Amniotic stem cell (primary cell): ENCODE measurements around the gene PIK3R4.

Experiments
- DNase-seq: peaks from one replicate; lab custom pipeline; 2025; lab: John Stamatoyannopoulos, UW

The PIK3R4 gene

DNA sequence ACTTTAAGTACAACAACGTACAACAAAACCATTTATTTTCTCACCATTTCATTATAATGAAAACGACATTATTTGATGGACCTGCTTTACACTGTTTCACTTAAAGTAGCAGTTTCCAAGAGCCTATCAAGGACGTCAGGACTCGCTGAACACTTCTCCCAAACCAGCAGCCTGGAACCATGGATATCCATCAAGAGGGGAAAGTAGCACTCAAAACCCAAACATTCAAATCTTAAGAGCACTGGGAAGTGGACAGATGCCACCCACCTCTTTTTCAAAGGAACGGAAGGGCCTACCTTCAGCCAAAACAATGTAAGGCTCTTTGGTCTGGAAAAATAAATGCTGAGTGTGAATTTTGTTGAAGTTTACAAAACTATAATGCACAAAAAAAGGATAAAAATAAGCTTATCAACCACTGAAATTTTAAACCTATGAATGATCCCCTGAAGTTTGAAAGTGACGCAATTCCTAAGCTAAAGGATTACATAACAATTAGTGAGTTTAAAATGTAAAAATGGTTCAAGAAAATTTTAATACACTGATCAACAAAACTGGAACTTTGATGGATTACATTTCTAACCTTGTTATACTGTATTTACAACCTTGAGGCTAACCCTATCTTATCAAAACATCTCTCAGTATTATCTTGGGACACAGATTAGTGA is 4.6 kb downstream of the PIK3R4 start:
- DNase-seq: no peak

DNA sequence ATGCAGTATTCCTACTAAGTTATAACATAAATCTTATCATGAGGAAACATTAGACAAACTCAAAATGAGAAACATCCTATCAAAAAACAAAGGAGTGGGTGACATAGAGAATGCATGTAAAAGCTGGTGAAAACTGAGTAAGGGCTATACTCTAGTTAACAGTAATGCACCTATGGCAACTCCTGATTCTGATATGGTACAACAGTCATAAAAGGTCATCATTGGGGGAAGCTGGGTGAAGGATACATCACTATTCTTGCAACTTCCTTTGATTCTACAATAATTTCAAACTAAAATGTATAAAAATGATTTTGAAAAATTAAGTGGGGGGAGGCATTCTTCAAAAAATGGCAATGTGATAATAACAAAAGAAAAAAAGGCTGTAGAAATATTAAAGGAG is 6.8 kb downstream of the PIK3R4 start:
- DNase-seq: no peak

DNA sequence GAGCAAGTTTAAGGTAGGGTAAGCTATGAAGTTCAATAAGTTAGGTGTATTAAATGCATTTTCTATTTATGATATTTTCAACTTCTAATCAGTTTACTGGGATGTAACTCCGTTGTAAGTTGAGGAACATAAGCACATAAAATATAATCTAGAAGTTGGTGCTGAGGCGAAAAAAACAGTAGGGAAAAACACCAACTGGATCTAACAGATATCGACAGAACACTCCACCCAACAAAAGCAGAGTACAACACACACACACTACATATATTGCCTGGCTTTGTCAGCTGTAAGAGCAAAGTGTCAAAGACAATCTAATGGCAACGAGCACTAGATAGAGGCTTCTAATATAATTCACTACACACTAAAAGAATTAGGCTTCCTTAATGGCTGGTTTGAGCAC is 8.4 kb downstream of the PIK3R4 start:
- DNase-seq: no peak

DNA sequence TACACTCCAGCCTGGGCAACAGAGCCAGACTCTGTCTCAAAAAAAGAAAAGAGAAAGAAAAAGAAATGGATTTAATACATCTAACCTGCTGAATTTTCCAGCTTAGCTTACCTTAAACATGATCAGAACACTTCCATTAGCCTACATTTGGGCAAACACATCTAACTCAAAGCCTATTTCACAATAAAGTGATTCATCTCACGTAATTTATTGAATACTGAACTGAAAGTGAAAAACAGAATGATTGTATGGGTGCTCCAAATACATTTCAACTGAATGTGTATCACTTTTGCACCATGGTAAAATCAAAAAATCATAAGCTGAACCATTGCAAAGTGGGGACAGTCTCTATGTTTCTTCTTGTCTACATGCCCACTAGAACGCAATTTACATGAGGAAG is 9.0 kb downstream of the PIK3R4 start:
- DNase-seq: no peak

DNA sequence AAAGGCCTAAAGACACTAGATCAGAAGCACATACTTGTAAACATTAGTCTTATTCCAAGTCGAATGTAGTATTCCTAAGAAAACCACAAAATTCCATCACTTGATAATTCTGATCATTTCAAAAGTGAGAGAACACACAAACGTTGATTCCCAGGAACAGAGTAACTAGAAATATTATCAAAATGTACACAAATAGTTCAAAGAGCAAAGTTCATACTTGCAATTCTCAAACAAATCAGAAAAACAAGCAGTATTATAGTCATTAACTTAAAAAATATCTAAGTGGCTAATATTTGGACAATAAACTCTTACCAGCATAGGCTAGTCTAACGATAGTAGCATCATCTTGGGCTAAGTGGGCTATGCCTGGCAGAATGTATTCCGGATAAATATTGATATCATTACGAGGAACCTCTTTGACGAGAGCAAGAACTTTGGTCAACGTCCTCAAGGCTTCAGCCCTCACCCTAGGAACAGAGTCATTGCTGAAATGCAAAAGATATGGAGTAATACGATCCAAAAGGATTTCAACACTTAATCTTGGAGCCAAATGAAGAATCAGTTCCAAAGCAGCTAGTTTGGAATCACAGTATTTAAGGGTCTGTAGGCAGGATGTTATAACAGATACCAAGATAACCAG is 13.3 kb downstream of the PIK3R4 start:
- DNase-seq: no peak

DNA sequence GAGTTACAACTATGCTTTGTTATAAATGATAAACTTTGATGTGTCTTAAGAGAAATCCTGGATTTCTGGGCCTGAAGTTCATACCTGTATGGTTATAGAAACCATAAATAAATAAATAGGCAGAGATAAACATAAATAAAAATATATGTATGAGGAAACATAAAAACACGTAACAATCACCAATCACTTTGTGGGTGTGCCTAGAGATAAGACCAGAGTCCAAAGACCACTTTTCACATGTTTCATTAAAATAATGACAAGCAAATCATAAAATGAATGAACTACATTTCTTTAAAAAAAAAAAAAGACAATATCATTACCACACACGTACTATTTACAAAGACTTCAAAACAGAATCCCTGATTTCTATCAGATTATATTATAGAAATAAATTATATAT is 14.1 kb downstream of the PIK3R4 start:
- DNase-seq: no peak

DNA sequence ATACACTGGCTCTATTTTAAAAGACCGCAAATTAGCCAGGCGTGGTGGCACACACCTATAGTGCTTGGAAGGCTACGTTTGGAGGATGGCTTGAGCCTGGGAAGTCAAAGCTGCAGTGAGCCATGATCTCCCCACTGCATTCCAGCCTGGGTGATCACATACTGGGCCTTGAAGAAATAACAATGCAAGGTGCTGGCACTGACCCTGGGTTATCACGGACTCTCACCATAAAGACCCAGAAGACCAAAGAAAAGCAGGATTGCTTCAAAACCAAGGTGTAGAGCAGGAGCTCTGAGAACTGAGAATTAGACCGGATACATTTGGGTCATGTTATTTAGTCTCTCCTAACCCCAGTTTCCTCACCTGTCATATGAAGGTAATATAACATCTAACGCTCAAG is 14.8 kb downstream of the PIK3R4 start:
- no peak for DNase-seq

DNA sequence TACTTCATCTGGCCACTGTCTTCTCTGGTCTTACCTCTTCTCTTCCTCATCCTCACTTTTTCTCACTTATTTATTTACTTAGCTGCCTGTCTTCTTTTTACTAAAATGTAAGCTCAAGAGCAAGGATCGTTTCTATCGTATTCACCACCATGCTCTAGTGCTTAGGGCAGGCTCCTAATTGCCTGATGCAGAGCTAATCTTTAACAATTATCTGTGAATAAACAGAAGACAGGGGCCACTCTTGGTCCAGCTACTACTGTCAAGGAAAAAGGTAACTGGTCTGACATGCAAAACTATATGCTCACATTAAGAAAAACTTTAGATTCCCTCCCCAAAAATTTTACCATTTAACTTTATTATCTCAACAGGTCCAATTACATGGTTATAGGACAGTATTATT is 17.5 kb downstream of the PIK3R4 start:
- no peak for DNase-seq

DNA sequence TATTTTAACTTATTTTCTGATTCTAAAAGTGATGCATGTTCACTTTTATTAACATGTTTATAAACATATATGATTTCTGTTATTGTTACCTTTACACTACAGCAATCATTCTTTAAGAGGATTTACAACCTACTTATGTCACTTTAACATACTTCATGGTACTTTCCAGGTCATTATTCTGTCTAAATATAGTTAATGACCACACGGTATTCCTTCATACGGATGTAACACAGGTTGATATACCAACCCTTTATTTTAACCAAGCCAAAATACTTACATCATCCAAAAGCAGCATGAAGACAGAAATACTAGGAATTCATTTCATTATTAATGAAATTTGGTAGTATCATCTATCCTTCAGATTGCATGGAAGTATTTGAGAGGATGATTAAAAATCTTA is 18.6 kb downstream of the PIK3R4 start:
- DNase-seq: no peak

DNA sequence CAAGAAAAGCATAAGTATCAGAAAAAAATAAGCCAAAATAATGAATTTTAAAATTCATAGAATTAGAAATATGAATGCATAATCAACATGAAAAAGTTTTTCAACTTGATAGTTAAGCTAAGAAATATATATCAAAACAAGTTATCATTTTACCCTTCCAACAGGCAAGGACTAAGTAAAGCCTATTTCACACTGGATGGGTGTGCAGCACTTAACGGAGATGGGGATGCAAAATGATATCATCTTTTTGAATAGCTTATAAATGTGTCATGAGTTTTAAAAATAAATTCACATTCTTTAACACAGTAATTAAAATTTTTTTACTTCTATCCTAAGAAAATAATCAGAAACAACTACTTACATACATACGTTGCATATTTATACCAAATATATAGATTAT is 20.9 kb downstream of the PIK3R4 start:
- DNase-seq: no peak

DNA sequence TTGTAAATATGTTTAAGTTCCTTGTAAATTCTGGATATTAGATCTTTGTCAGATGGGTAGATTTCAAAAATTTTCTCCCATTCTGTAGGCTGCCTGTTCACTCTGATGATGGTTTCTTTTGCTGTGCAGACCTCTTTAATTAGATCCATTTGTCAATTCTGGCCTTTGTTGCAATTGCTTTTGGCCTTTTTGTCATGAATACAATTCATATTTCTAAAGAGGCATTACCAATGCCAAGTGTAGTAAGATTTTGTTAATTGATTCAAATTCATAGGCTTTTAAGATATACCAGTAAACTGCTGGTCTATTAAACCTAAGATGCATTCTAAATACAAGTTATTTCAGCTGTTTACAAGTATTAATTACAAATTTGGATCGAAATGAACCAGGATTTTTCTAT is 31.0 kb downstream of the PIK3R4 start:
- DNase-seq: no peak

DNA sequence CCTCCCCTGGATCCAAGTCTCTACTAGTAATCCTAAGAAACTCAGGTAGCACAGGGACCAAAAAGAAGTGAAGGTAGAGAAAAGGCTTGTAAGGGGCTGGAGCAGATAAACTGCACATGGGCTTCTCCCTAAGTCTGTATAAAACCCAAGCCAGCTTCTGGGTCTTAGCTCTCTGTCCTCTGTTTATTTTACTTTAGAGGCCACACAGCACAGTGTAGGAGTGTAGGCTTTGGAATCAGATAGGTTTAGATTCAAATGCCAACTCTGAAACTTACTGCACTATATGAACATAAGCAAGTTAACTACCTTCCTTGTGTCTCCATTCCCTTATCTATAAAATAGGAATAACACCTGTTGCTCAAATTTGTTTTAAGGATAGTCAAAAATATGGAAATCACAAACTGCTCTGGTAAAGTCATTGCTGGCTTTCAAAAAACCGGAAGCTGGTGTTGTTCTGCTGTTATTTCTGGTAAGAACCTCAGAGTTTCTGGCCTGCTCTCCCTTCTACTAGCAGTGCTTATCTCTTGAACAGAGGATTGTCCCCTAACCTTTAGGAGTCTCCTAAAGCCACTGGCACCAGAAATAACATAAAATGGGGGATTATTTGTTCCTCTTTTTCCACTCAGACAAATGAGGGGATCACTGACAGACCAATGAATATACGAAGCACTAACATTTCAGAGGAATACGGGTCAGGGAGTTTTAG is 33.8 kb downstream of the PIK3R4 start:
- no peak for DNase-seq

DNA sequence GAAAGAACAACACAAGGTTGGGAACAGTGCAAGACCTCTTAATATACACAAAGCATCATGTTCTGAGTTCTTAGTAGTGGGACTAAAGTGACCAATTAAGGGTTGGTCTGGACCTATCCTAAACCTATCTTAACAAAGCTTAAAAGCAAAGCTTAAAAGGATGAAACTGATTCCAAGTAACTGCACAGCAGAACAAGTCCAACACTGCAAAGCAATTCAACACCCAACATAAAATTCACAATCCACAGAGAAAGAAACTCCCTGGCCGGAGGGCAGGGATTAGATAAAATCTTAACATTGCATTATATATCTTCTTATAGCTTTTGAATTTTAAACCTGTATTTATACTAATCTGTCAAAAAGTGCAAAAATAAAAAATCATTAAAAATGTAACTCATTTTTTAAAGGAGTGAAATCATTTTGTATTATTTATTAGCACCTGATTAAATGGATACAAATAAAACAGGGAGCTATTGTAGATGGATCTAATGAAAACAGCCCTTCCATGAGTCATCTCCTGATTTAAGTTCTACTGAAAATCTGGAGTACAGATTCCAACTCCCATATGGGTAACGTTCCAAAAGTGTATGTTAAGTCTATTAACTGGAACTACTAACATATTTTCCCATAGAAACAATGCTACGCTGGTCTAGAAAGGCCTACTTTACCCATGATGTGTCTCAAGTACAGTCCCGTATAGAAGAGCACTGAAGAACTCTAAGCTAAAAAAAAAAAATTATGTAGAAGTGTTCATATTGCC is 34.9 kb downstream of the PIK3R4 start:
- no peak for DNase-seq

DNA sequence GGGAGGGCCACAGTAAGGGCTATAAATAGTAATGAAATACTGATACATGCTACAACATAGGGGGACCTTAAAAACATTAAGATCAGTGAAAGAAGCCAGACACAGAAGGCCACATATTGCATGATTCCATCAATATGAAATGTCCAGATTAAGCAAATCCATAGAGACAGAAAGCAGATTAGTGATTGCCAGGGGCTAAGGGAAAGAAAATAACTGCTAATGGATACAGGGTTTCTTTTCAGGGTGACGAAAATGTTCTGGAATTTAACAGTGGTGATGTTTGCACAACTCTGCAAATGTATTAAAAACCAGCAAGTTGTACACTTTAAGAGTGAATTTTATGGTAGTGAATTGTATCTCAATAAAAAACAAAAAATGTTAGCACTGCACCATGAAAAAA is 37.0 kb downstream of the PIK3R4 start:
- DNase-seq: no peak

DNA sequence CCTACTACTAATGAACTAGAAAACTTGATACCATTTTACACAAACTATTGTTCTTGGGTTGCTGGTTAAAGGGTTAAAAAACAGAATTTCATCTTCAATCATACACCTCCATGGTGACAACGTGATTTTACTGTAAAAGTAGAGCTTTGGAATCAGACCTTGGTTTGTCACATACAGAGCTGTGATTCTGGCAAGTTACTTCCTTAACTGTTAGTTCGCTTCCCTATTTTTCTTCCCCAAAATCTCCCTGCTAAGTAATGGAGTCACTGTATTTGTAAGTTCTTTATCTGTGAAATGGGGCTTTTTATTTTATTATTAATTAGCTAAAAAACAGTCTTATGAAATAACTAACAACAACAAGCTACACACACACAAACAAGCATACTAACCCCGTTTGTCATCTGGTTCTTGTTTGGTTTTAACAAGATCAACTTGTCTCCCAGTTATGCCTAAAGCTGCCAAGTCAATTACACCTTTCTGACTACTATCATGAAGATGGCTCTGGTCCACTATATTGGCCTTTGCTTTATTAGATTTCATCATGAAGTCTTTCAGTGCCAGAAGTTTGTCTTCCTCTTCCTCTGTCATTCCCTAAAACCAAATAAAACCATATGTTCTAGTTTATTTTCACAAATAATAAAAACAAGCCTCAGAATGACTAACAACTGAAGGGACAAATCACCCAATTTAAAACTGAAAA is 38.6 kb downstream of the PIK3R4 start:
- no peak for DNase-seq

DNA sequence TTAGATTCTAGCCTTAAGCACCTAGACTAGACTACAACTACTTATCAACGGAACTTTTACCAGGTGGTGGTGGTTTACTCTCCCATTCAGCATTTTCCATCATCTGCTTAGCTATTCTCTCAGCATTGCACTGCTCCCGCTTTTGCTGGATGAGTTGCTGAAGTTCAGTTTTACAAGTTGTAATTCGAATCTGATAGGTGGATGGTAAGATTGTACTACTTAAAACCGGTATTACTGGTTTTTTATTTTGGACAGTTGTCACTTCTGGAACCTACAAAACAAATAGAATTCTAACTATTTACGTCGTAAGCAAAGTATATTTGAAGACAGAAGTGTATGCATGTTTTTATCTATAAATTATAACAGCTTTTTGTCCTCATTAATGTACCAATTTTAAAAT is 41.1 kb downstream of the PIK3R4 start:
- DNase-seq: no peak

DNA sequence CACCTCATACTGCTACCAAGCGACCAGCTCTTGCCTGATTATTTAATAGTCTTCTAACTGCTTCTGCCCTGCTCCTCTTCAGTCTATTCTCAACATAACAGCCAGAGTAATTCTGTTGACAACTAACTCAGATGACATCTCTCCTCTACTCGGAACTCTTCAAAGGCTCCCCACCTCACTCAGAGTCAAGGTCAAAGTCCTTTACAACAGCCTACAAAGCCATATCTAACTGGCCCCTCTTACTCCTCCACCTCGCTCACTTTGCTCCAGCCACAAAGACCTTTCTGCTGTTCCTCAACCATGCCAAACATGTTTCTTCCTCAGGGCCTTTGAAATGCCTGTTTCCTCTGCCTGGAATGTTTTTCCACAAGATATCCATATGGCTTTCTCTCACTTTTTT is 43.6 kb downstream of the PIK3R4 start:
- no peak for DNase-seq

DNA sequence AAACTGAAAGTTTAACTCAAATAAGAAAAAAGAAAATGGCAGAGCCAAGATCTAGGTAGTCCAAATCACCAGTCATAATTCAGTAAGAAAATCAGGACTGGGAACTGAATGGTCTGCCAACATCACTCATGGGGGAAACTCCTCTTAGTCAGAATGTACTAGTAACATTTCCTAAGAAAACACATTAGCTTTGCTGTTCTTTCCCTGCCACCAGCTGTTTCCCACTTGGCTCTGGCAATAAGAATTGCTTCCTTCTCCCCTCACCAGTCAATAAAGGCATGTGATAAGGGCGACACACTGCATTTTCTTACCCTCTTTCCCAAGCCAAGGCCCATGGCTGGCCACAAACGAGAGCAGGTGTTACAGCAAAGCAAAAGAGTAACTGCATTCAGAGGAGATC is 46.1 kb downstream of the PIK3R4 start:
- no peak for DNase-seq

DNA sequence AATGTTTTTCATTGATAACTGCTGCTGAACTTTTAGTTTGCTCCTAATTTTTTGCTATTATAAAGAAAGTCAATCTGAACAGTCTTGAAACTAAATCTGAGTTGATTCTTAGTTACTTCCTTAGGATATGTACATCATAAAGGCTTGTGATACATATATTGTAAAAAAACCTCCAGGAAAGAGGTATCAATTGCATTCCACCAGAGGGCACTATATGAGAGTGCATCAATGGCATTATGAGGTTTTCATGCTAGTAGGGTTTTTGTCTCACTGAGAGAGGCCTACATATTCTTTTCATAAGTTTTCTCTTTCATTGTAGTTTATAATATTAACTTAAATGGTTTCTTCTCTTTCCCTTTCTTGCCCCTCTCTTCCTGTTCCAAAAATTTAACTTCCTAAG is 46.9 kb downstream of the PIK3R4 start:
- no peak for DNase-seq

DNA sequence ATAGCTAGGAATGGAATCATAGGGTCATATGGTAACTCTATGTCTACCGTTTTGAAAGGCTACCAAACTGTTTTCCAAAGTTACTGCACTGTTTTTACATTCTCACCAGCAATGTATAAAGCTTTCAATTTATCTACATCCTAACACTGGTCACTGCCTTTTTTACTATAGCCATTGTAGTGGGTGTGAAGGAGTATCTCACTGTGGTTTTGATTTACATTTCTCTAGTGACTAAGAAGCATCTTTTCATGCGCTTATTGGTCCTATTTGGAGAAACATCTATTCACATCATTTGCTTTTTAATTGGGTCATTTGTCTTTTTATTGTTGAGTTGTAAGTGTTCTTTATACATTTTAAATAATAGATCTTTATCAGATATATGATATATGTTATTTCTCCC is 53.3 kb downstream of the PIK3R4 start:
- DNase-seq: no peak

DNA sequence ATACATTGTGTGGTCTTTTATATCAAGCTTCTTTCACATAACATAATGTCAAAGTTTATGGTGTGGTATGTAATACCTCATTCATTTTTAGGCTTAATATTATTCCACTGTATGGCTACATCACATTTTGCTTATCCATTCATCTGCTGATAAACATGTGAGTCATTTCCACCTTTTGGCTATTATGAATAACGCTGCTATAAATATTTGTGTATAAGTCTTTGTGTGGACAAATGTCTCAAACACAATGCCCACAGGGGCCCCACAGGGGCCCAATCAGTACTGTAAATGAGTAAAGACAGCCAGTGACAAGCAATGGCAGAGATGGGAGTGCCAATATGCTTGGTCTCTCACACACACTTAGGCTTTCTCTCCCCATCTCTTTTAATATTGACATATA is 54.2 kb downstream of the PIK3R4 start:
- DNase-seq: no peak
